Osteocyte (in vitro differentiated cells): ENCODE measurements around the gene SRC. TPM values are rescaled to one million over a fixed set of nuclear protein-coding genes. Genes with fewer than 3 reads are reported as not detected.

ENCODE experiments used
- DNase-seq: peaks from one replicate; pipeline ENCODE4 v3.0.0; 2021; ENCODE audit warnings: mixed read lengths; ENCODE audit not compliant: unreplicated experiment; ENCODE audit errors: extremely low spot score
- H3K27ac Mint-ChIP-seq: one replicate; pipeline ENCODE4 v1.8.0; 2021; ENCODE audit warnings: mild to moderate bottlenecking, mixed read lengths; ENCODE audit not compliant: unreplicated experiment
- H3K27me3 Mint-ChIP-seq: one replicate; pipeline ENCODE4 v1.8.0; 2021; ENCODE audit warnings: mixed read lengths; ENCODE audit not compliant: unreplicated experiment
- H3K36me3 Mint-ChIP-seq: one replicate; pipeline ENCODE4 v1.8.0; 2021; ENCODE audit warnings: mixed read lengths; ENCODE audit not compliant: unreplicated experiment
- H3K4me1 Mint-ChIP-seq: one replicate; pipeline ENCODE4 v1.8.0; 2021; ENCODE audit warnings: mixed read lengths; ENCODE audit not compliant: unreplicated experiment
- H3K4me3 Mint-ChIP-seq: one replicate; pipeline ENCODE4 v1.8.0; 2021; ENCODE audit warnings: mild to moderate bottlenecking, moderate library complexity, mixed read lengths; ENCODE audit not compliant: unreplicated experiment
- H3K9me3 Mint-ChIP-seq: one replicate; pipeline ENCODE4 v1.8.0; 2021; ENCODE audit warnings: mixed read lengths; ENCODE audit not compliant: unreplicated experiment
- CTCF ChIP-seq: fragments of 200-600 bp; sonication (generic); IDR thresholded peaks from 2 replicates; pipeline ENCODE4 v1.5.0; 2021; ENCODE audit warnings: antibody characterized with exemption, mild to moderate bottlenecking, moderate library complexity
- total RNA-seq: library from RNA; stranded (reverse); gene quantifications from 2 replicates; pipeline ENCODE4 v1.2.1, GENCODE V29; 2021

The SRC gene
- total RNA-seq, 1 donor from 2014 or later, result 32.5 TPM

GRCh38 chr20:37397954-37398749 lies 52.2 kb downstream of the SRC start:
- Mint-ChIP-seq H3K27me3 (no peaks in the 10 kb centered on the region), H3K4me1 (peaks cover 18% of the 10 kb centered on the region), H3K27ac (no peak overlapping the region), H3K4me3 (no peak overlapping the region), H3K9me3 (no peaks in the 10 kb centered on the region), H3K36me3 (peaks cover 9% of the 10 kb centered on the region)
- DNase-seq, result no peak
- TF ChIP-seq CTCF, result no peak

GRCh38 chr20:37398750-37399621 lies 53.0 kb downstream of the SRC start:
- H3K27me3 Mint-ChIP-seq, result no peaks in the 10 kb centered on the region
- no peak overlapping the region for H3K4me3 Mint-ChIP-seq
- no peaks in the 10 kb centered on the region for H3K9me3 Mint-ChIP-seq
- H3K27ac Mint-ChIP-seq, result no peak overlapping the region
- H3K36me3 Mint-ChIP-seq, result peaks cover 12% of the 10 kb centered on the region
- no peak for DNase-seq
- TF ChIP-seq CTCF, result no peak
- peaks cover 17% of the 10 kb centered on the region for H3K4me1 Mint-ChIP-seq

GRCh38 chr20:37401282-37401929 lies 55.5 kb downstream of the SRC start:
- Mint-ChIP-seq H3K27me3 (no peaks in the 10 kb centered on the region), H3K4me3 (no peak overlapping the region), H3K4me1 (peaks cover 14% of the 10 kb centered on the region), H3K36me3 (peaks cover 12% of the 10 kb centered on the region), H3K27ac (no peak overlapping the region), H3K9me3 (no peaks in the 10 kb centered on the region)
- TF ChIP-seq CTCF, result no peak
- no peak for DNase-seq

- H3K4me3 Mint-ChIP-seq, result no peak overlapping the region
- no peaks in the 10 kb centered on the region for H3K27me3 Mint-ChIP-seq
- peaks cover 10% of the 10 kb centered on the region for H3K4me1 Mint-ChIP-seq
- H3K27ac Mint-ChIP-seq, result no peak overlapping the region
- H3K9me3 Mint-ChIP-seq, result no peaks in the 10 kb centered on the region
- no peak for TF ChIP-seq CTCF
- peaks cover 11% of the 10 kb centered on the region for H3K36me3 Mint-ChIP-seq
- DNase-seq, result no peak
Measured at GRCh38 chr20:37401930-37402675, 56.2 kb downstream of the SRC start.
